ENCODE measurements around the gene CHRNB2.

CHRNB2 gene

DNA sequence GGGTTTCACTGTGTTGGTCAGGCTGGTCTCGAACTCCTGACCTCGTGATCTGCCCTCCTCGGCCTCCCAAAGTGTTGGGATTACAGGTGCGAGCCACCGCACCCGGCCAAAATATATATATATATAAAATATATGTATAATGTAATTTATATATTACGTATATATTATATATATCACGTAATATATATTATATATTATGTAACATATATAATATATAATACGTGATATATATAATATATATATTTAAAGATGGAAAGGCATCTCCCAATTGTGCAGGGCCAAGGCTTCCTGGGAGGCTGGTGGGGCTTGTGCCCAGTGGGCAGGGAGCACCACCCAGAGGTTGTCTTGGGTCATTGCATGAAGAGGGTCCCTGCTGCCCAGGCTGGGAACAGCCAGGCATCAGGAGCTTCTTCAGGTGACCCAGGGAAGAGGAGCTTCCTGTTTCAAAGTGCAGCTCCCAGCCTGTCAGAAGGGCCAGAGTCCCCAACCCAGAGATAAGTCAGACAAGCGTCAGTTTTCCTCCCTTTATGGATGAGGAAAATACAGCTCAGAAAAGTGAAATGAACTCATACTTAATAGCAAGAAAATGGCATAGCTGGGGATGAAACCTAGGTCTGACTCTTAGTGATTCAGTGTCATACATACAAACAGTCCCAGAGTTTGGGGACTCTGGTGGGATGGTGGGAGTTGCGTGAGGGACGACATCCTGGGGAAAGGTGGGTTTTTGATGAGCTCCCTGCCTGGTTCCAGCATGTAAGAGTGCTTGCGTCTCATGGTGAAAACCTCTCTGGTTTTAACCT, 21.1 kb upstream of the CHRNB2 start:
- Histone ChIP-seq H3K4me1 (peaks cover 11% of the 10 kb centered on the region; the same call in 1 of the 2 replicates), H3K36me3 (peaks cover 24% of the 10 kb centered on the region), H3K4me3 (ENCODE audit: low read depth, low read length) (peak overlapping the region; percentile 30), H3K9me3 (no peaks in the 10 kb centered on the region), H3K27me3 (no peaks in the 10 kb centered on the region)
- DNase-seq: peak; percentile 82
- TF ChIP-seq, protein P1, sequence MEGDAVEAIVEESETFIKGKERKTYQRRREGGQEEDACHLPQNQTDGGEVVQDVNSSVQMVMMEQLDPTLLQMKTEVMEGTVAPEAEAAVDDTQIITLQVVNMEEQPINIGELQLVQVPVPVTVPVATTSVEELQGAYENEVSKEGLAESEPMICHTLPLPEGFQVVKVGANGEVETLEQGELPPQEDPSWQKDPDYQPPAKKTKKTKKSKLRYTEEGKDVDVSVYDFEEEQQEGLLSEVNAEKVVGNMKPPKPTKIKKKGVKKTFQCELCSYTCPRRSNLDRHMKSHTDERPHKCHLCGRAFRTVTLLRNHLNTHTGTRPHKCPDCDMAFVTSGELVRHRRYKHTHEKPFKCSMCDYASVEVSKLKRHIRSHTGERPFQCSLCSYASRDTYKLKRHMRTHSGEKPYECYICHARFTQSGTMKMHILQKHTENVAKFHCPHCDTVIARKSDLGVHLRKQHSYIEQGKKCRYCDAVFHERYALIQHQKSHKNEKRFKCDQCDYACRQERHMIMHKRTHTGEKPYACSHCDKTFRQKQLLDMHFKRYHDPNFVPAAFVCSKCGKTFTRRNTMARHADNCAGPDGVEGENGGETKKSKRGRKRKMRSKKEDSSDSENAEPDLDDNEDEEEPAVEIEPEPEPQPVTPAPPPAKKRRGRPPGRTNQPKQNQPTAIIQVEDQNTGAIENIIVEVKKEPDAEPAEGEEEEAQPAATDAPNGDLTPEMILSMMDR (IDR thresholded peaks at IDR 0.05; ENCODE audit: low read depth, low read length): peak; percentile 90

DNA sequence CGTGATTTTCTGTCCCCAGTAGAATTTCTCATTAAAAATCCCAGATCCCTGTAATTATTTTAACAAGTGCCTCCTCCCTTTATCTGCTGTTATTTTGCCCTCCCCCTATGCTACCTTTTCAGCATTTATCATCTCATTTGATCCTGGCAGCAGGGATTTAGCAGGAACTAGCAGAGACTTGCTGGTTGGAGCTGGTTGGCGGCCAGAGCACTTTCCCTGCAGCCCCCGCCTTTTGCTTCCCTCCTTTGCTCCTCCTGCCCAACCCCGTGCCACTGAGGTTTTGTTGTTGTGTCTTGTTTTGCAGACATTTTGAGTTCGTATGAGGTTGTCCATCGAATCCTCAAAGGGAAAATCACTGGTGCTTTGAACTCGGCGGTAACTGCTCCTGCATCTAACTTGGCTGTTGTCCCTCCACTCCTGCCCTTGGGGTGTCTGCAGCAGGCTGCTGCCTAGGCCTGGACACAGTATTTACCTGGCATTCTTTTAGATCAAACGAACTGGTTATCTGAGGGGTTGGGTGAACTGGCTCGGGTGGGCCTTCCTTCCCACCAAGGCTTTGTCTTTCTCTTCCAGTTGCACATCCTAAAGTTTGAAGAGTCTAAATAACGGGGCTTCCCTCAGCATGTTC, 20.4 kb upstream of the CHRNB2 start:
- TF ChIP-seq, protein P1 (IDR thresholded peaks at IDR 0.05; ENCODE audit: low read depth, low read length): no peak
- no peaks in the 10 kb centered on the region for H3K9me3 ChIP-seq
- peak; percentile 25 for DNase-seq
- peaks cover 11% of the 10 kb centered on the region; the same call in 1 of the 2 replicates for H3K4me1 ChIP-seq
- H3K36me3 ChIP-seq: peaks cover 31% of the 10 kb centered on the region
- no peaks in the 10 kb centered on the region for H3K27me3 ChIP-seq
- peak overlapping the region; percentile 30 for H3K4me3 ChIP-seq (ENCODE audit: low read depth, low read length)

DNA sequence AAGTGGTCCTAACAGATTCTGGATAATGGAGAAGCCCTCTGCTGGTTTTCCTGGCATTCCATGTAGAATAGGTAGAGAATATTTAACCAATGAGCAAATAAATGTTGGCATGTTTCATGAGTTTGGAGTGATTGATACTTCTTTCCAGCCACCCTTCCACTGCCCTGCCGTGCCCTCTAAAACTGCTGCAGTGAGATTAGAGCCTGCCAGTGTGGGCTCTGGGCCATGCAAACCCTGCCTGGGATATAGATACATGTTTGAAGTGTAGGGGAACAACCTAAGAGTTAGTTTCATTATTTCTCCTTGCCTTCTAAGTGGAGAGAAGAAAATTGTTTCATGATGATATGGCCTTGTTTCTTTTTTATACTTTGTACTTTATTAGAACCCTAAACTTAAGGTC, 19.6 kb upstream of the CHRNB2 start:
- H3K4me3 ChIP-seq (ENCODE audit: low read depth, low read length): no peak overlapping the region
- peaks cover 39% of the 10 kb centered on the region for H3K36me3 ChIP-seq
- H3K9me3 ChIP-seq: no peaks in the 10 kb centered on the region
- peaks cover 11% of the 10 kb centered on the region; the same call in 1 of the 2 replicates for H3K4me1 ChIP-seq
- no peaks in the 10 kb centered on the region for H3K27me3 ChIP-seq
- DNase-seq: no peak
- TF ChIP-seq, protein P1 (IDR thresholded peaks at IDR 0.05; ENCODE audit: low read depth, low read length): no peak

DNA sequence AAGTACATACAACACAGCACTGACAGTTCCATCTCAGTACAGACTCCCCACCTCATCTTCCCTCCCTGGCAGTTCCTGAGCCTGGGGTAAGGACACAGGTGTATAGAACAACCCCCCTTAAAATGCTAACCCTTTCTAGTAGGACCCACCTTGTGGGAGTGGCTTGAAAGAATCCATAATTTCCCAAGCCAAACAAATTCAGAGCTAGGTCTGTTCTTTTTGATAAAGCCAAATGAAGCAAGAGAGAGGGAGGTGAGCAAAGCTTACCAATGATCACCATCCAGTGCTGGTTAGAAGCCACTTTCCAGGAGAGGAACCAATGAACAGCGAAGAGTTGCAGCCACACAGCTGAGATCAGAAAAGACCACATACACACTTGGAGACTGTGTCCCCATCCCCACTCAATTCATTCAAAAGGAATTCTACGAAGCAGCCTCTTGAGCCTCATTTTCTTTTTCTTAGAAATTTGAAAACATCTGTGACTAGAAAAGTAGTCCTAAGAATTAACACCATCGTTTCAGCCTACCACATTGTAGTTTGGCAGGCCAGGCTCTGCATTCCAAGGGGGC, 18.3 kb upstream of the CHRNB2 start:
- H3K4me3 ChIP-seq (ENCODE audit: low read depth, low read length): no peak overlapping the region

DNA sequence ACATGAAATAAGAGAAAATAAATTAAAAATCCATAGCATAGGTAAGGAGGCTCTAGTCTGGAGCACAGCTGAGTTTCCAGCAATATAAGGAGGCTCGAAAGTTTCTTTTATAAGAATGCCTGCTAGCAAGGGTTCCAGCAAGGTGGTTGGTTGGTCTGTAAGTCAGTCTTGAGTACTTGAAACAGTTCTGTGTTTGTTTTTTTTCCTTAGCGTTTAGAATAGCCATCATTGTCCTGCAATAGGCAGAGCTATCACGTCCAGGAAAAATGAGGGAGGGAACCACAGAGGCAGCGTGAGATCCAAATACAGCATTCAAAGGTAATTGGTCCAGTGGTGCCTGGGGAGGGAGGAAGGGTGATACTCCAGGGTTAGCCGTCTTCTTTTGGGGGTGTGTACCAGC, 17.5 kb upstream of the CHRNB2 start:
- H3K4me3 ChIP-seq (ENCODE audit: low read depth, low read length): no peak overlapping the region
- no peaks in the 10 kb centered on the region for H3K9me3 ChIP-seq
- no peak for DNase-seq
- H3K27me3 ChIP-seq: no peaks in the 10 kb centered on the region
- TF ChIP-seq, protein P1 (IDR thresholded peaks at IDR 0.05; ENCODE audit: low read depth, low read length): no peak
- peaks cover 60% of the 10 kb centered on the region for H3K36me3 ChIP-seq
- peaks cover 11% of the 10 kb centered on the region; the same call in 1 of the 2 replicates for H3K4me1 ChIP-seq

More for the DNA sequence above, 18.3 kb upstream of the CHRNB2 start:
- TF ChIP-seq, protein P1 (IDR thresholded peaks at IDR 0.05; ENCODE audit: low read depth, low read length): no peak
- Histone ChIP-seq H3K4me1 (peaks cover 11% of the 10 kb centered on the region; the same call in 1 of the 2 replicates), H3K9me3 (no peaks in the 10 kb centered on the region), H3K36me3 (peaks cover 52% of the 10 kb centered on the region), H3K27me3 (no peaks in the 10 kb centered on the region)
- DNase-seq: no peak

Data from BE2C (cell line).